ENCODE measurements around the gene PCSK5. TPM values are rescaled to one million over a fixed set of nuclear protein-coding genes. Genes with fewer than 3 reads are reported as not detected.
"Not testable (repeated sequence)": the region's sequence is repeated elsewhere in the genome, so short reads cannot be mapped to it uniquely, and the experiment has no call there.

PCSK5 gene
- total RNA-seq, 4 donors from 2014 or later = 22.0 to 37.4 (median 27.8) TPM

DNA sequence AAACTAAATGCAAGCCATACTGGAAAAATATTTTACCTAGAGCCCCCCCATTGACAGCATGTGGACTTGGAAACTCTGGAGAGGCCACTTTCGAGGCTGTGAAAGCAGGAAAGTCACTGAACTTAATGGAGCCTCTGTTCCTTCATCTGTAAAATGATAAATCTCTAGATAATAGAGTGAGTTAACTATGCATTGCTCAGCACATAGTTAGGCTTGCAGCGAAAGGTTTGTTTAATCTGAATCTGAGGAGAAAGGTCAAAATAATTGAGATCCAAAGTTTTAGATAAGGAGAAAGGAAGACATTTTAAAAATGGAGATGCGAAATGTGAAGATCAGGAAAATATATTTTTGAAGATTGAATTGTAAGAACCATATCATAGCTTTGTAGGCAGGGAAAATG is 4.6 kb downstream of the PCSK5 start:
- no peak overlapping the region for H3K4me3 ChIP-seq
- H3K36me3 ChIP-seq = no peaks in the 10 kb centered on the region
- H3K27me3 ChIP-seq = no peaks in the 10 kb centered on the region
- TF ChIP-seq POLR2AphosphoS5 (IDR thresholded peaks at IDR 0.05) = no peak
- TF ChIP-seq EP300 (IDR thresholded peaks at IDR 0.05) = no peak
- no peak for TF ChIP-seq POLR2A (IDR thresholded peaks at IDR 0.05; ENCODE audit: low read depth)
- TF ChIP-seq CTCF (IDR thresholded peaks at IDR 0.05) = no peak
- WGBS = 78% methylated on average over 3 of the region's 3 CpGs
- intact Hi-C loops (cut with DNase I) = no loop called here
- DNase-seq (ENCODE audit: extremely low spot score) = no peak
- no peaks in the 10 kb centered on the region for H3K9me3 ChIP-seq
- no peak overlapping the region for H3K27ac ChIP-seq (replicated peaks in 1 of 4)
- H3K4me1 ChIP-seq = peaks cover 18 to 41% (median 37%) of the 10 kb centered on the region in 4 donors

DNA sequence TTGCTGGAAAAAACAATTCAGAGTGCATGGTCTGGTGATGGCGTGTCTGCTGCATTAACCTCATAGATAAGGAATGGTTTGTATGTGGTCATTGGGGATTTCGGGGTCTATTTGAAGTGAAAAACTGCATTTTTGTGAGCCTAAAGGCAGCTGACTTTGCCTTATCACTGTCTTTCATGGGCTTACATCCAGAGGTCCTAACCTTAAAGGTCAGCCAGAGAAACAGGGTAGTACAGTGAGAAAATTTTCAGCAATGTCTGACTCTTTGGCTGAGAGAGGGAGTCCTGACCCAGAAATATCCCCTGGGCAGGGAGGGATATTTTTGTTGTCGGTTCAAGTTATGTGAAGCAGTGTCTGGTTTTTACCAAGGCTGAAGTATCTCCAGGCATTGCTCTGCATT is 5.7 kb downstream of the PCSK5 start:
- no peak for TF ChIP-seq CTCF (IDR thresholded peaks at IDR 0.05)
- no peak for TF ChIP-seq POLR2AphosphoS5 (IDR thresholded peaks at IDR 0.05)
- TF ChIP-seq POLR2A (IDR thresholded peaks at IDR 0.05; ENCODE audit: low read depth) = no peak
- TF ChIP-seq EP300 (IDR thresholded peaks at IDR 0.05) = no peak
- WGBS = 82% methylated on average over 3 of the region's 3 CpGs
- Histone ChIP-seq H3K27ac (replicated peaks in 1 of 4) (no peak overlapping the region), H3K36me3 (no peaks in the 10 kb centered on the region), H3K27me3 (no peaks in the 10 kb centered on the region), H3K4me1 (peaks cover 18 to 40% (median 37%) of the 10 kb centered on the region in 4 donors), H3K4me3 (no peak overlapping the region), H3K9me3 (no peaks in the 10 kb centered on the region)
- no peak for DNase-seq (ENCODE audit: extremely low spot score)
- intact Hi-C loops (cut with DNase I) = no loop called here

GRCh38 chr9:75900893-75901524 is 10.5 kb downstream of the PCSK5 start:
- 80% methylated on average over 7 of the region's 7 CpGs for WGBS
- H3K27ac ChIP-seq (replicated peaks in 1 of 4); H3K36me3 ChIP-seq; DNase-seq (ENCODE audit: extremely low spot score); H3K9me3 ChIP-seq; H3K4me3 ChIP-seq; intact Hi-C loops (cut with DNase I); H3K27me3 ChIP-seq: not testable (repeated sequence)
- H3K4me1 ChIP-seq = peaks cover 6 to 20% (median 11%) of the 10 kb centered on the region in 4 donors

DNA sequence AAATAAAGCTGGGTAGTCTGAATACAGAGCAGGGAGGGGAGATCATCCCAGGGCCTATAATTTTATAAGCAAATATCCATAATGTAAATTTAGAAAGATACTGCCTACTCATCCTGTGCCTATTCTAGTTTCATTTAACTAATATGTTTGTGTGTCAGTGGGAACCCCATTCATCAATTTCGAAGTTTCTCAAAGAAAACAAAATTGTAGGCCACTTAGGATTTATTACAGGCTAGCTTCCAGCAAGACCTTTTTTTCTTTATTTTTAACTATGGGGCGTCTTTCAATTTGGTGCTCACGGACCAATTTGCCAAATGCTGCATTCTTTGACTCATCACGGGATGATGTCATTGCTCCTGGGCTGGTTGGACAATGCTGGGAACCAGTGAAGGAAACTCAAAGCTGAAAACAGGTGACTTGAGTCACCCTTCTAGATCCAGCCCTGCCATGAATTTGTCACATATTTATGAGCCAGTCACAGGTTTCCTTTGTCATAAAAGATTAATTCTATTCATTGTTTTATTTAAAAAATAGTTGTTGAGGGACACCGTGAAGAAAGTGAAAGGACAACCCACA is 13.4 kb downstream of the PCSK5 start:
- H3K4me3 ChIP-seq = no peak overlapping the region
- intact Hi-C loops (cut with DNase I) = no loop called here
- peaks cover 3 to 17% (median 15%) of the 10 kb centered on the region in 4 donors for H3K4me1 ChIP-seq
- no peaks in the 10 kb centered on the region for H3K9me3 ChIP-seq
- H3K27ac ChIP-seq (replicated peaks in 1 of 4) = peak overlapping the region in 1 of 4 donors; percentile 10
- no peaks in the 10 kb centered on the region for H3K27me3 ChIP-seq
- WGBS = 56% methylated on average over 5 of the region's 5 CpGs
- TF ChIP-seq POLR2A (IDR thresholded peaks at IDR 0.05; ENCODE audit: low read depth) (no peak), POLR2AphosphoS5 (IDR thresholded peaks at IDR 0.05) (no peak), CTCF (IDR thresholded peaks at IDR 0.05) (no peak), EP300 (IDR thresholded peaks at IDR 0.05) (no peak)
- no peaks in the 10 kb centered on the region for H3K36me3 ChIP-seq
- DNase-seq (ENCODE audit: extremely low spot score) = no peak

DNA sequence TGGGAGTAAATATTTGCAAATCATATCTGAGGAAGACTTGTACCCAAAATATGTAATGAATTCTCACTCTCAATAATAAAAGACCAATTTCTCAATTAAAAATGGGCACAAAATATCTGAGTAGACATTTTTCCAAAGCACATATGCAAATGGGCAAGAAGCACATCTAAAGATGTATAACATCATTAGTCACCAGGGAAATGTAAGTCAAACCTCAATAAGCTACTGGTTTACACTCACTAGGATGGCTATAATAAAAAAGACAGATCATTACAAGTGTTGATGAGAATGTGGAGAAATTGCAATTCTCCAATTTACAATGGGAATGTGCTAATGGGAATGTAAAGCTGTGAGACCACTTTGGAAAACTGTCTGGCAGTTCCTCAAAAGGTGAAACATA is 13.9 kb downstream of the PCSK5 start:
- intact Hi-C loops (cut with DNase I) = no loop called here
- TF ChIP-seq CTCF (IDR thresholded peaks at IDR 0.05) (no peak), POLR2AphosphoS5 (IDR thresholded peaks at IDR 0.05) (no peak), POLR2A (IDR thresholded peaks at IDR 0.05; ENCODE audit: low read depth) (no peak), EP300 (IDR thresholded peaks at IDR 0.05) (no peak)
- H3K4me3 ChIP-seq = no peak overlapping the region
- H3K27me3 ChIP-seq = no peaks in the 10 kb centered on the region
- no peaks in the 10 kb centered on the region for H3K36me3 ChIP-seq
- H3K27ac ChIP-seq (replicated peaks in 1 of 4) = no peak overlapping the region
- no peaks in the 10 kb centered on the region for H3K9me3 ChIP-seq
- no peak for DNase-seq (ENCODE audit: extremely low spot score)
- peaks cover 3 to 16% (median 13%) of the 10 kb centered on the region in 4 donors for H3K4me1 ChIP-seq
